Left ventricle myocardium inferior (tissue), 1 donor: ENCODE data around the gene MVP. TPM values are rescaled to one million over a fixed set of nuclear protein-coding genes. Genes with fewer than 3 reads are reported as not detected.
"Not testable (repeated sequence)": the region's sequence is repeated elsewhere in the genome, so short reads cannot be mapped to it uniquely, and the experiment has no call there.

Experiments
- DNase-seq: peaks from one replicate; pipeline ENCODE4 v3.0.0-alpha.2; 2020
- H3K27ac ChIP-seq: fragments of 200-600 bp; replicated peaks from 2 replicates; pipeline ENCODE4 v1.8.0; 2021
- H3K27me3 ChIP-seq: fragments of 200-600 bp; 2 replicates; pipeline ENCODE4 v1.8.0; 2021; ENCODE audit warnings: low read depth
- H3K36me3 ChIP-seq: fragments of 200-600 bp; 2 replicates; pipeline ENCODE4 v1.8.0; 2021
- H3K4me1 ChIP-seq: fragments of 200-600 bp; 2 replicates; pipeline ENCODE4 v1.8.0; 2021
- H3K4me3 ChIP-seq: fragments of 200-600 bp; 2 replicates; pipeline ENCODE4 v1.8.0; 2021; ENCODE audit warnings: mild to moderate bottlenecking, moderate library complexity
- H3K9me3 ChIP-seq: fragments of 200-600 bp; replicated peaks from 2 replicates; pipeline ENCODE4 v1.8.0; 2021
- CTCF ChIP-seq: fragments of 200-600 bp; IDR thresholded peaks from 2 replicates; pipeline ENCODE4 v1.8.0; 2021; ENCODE audit warnings: antibody characterized with exemption, mild to moderate bottlenecking, borderline replicate concordance
- intact Hi-C: fragments of 100-400 bp; cut with micrococcal nuclease; formaldehyde crosslinking; loops from one replicate; pipeline ENCODE4 v1.11.0; 2022
- total RNA-seq: library from RNA; stranded (reverse); fragmentation: NEBNext Ultra II Directional; extraction: Animal tissue kit (Norgen Biotek cat#: 25700); gene quantifications from one replicate; pipeline ENCODE4 v1.2.1, GENCODE V29; 2021
- donor health status: DM: no; HTN: yes; CAD: no; lungs with severe emphysema.

MVP gene
- total RNA-seq, 1 donor from 2014 or later: 38.6 TPM

GRCh38 chr16:29868396-29869009, 48.2 kb downstream of the MVP start:
- DNase-seq: no peak
- Histone ChIP-seq H3K27ac (no peak overlapping the region), H3K36me3 (no peaks in the 10 kb centered on the region), H3K4me3 (no peak overlapping the region), H3K4me1 (peaks cover 4% of the 10 kb centered on the region), H3K9me3 (no peaks in the 10 kb centered on the region), H3K27me3 (no peaks in the 10 kb centered on the region)
- no peak for TF ChIP-seq CTCF
- intact Hi-C loops: no loop called here

- H3K27me3 ChIP-seq, H3K36me3 ChIP-seq, H3K27ac ChIP-seq, H3K4me1 ChIP-seq, intact Hi-C loops, H3K4me3 ChIP-seq, H3K9me3 ChIP-seq, DNase-seq: not testable (repeated sequence)
Observed at GRCh38 chr16:29869067-29869466, 48.8 kb downstream of the MVP start.

GRCh38 chr16:29871822-29872546, 51.7 kb downstream of the MVP start:
- H3K9me3 ChIP-seq: no peaks in the 10 kb centered on the region
- no peak for TF ChIP-seq CTCF
- intact Hi-C loops: no loop called here
- peaks cover 7% of the 10 kb centered on the region for H3K4me1 ChIP-seq
- no peak overlapping the region for H3K4me3 ChIP-seq
- no peak for DNase-seq
- no peaks in the 10 kb centered on the region for H3K36me3 ChIP-seq
- no peak overlapping the region for H3K27ac ChIP-seq
- H3K27me3 ChIP-seq: peaks cover 25% of the 10 kb centered on the region

GRCh38 chr16:29873319-29873718, 53.1 kb downstream of the MVP start:
- no peak for TF ChIP-seq CTCF
- Histone ChIP-seq H3K4me1 (peaks cover 10% of the 10 kb centered on the region), H3K36me3 (no peaks in the 10 kb centered on the region), H3K9me3 (no peaks in the 10 kb centered on the region), H3K4me3 (no peak overlapping the region), H3K27ac (no peak overlapping the region), H3K27me3 (peaks cover 38% of the 10 kb centered on the region)
- DNase-seq: no peak
- intact Hi-C loops: no loop called here

GRCh38 chr16:29875206-29875605, 54.9 kb downstream of the MVP start:
- Histone ChIP-seq H3K9me3 (no peaks in the 10 kb centered on the region), H3K27me3 (peaks cover 57% of the 10 kb centered on the region), H3K27ac (no peak overlapping the region), H3K36me3 (no peaks in the 10 kb centered on the region), H3K4me3 (no peak overlapping the region), H3K4me1 (peaks cover 10% of the 10 kb centered on the region)
- intact Hi-C loops: no loop called here
- no peak for DNase-seq
- TF ChIP-seq CTCF: no peak

GRCh38 chr16:29876217-29876593, 55.9 kb downstream of the MVP start:
- Histone ChIP-seq H3K9me3 (no peaks in the 10 kb centered on the region), H3K4me1 (peaks cover 10% of the 10 kb centered on the region), H3K36me3 (no peaks in the 10 kb centered on the region), H3K27me3 (peaks cover 62% of the 10 kb centered on the region), H3K4me3 (peak overlapping the region; percentile 49), H3K27ac (no peak overlapping the region)
- no peak for TF ChIP-seq CTCF
- intact Hi-C loops: no loop called here
- no peak for DNase-seq
